ENCODE data around the gene SLC22A4. TPM values are rescaled to one million over a fixed set of nuclear protein-coding genes. Genes with fewer than 3 reads are reported as not detected.

The SLC22A4 gene
- polyA plus RNA-seq, 1 donor (not counting 4 experiments of a cell fraction or from before 2014, with no cell fraction given), result 1.4 TPM

DNA sequence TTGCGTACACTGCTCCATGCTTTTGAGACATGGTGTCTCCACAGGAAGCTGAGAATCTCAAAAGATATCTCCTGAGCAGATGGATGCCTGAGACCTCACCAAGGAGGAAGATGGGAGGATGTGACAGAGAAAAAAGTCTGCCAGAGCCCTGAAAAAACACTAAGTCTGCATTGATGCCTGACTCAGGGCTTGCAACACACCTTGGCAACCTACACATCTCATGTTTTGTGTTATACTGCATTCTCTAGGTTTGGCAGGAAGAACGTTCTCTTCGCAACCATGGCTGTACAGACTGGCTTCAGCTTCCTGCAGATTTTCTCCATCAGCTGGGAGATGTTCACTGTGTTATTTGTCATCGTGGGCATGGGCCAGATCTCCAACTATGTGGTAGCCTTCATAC lies 19.2 kb downstream of the SLC22A4 start:
- H3K4me3 ChIP-seq (ENCODE audit: control insufficient read depth in 2 of 3, extremely low read depth in 1 of 3, insufficient read depth in 2 of 3, low read depth in 1 of 3, low read length in 3 of 3), result no peak overlapping the region
- TF ChIP-seq, protein P1, sequence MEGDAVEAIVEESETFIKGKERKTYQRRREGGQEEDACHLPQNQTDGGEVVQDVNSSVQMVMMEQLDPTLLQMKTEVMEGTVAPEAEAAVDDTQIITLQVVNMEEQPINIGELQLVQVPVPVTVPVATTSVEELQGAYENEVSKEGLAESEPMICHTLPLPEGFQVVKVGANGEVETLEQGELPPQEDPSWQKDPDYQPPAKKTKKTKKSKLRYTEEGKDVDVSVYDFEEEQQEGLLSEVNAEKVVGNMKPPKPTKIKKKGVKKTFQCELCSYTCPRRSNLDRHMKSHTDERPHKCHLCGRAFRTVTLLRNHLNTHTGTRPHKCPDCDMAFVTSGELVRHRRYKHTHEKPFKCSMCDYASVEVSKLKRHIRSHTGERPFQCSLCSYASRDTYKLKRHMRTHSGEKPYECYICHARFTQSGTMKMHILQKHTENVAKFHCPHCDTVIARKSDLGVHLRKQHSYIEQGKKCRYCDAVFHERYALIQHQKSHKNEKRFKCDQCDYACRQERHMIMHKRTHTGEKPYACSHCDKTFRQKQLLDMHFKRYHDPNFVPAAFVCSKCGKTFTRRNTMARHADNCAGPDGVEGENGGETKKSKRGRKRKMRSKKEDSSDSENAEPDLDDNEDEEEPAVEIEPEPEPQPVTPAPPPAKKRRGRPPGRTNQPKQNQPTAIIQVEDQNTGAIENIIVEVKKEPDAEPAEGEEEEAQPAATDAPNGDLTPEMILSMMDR (optimal IDR thresholded peaks at IDR 0.05 in 1 of 3, IDR thresholded peaks at IDR 0.05 in 1 of 3, conservative IDR thresholded peaks at IDR 0.05 in 1 of 3; ENCODE audit: extremely low read depth in 1 of 3, insufficient read depth in 2 of 3, low read length in 3 of 3), result no peak
- TF ChIP-seq EZH2 (IDR thresholded peaks at IDR 0.05; ENCODE audit: low read length), result no peak
- H3K4me1 ChIP-seq (ENCODE audit: control insufficient read depth, extremely low read depth, insufficient read depth, low read length), result no peaks in the 10 kb centered on the region
- H3K9me3 ChIP-seq (ENCODE audit: control insufficient read depth, low read depth, low read length), result no peaks in the 10 kb centered on the region
- H4K20me1 ChIP-seq (ENCODE audit: control insufficient read depth, extremely low read depth, insufficient read depth, low read length), result no peaks in the 10 kb centered on the region
- no peaks in the 10 kb centered on the region for H3K27me3 ChIP-seq (ENCODE audit: control insufficient read depth, extremely low read depth, insufficient read depth, low read length)
- H3K79me2 ChIP-seq (ENCODE audit: control insufficient read depth, insufficient read depth, low read length), result no peaks in the 10 kb centered on the region
- no peak overlapping the region for H2AFZ ChIP-seq (ENCODE audit: control insufficient read depth, low read length)
- peaks cover 4 to 9% of the 10 kb centered on the region in 2 experiments for H3K36me3 ChIP-seq (ENCODE audit: control insufficient read depth in 2 of 2, extremely low read depth in 1 of 2, insufficient read depth in 2 of 2, low read length in 2 of 2)
- H3K4me2 ChIP-seq (ENCODE audit: control insufficient read depth, extremely low read depth, insufficient read depth, low read depth, low read length), result no peak overlapping the region
- no peaks in the 10 kb centered on the region for H3K9me1 ChIP-seq (ENCODE audit: control insufficient read depth, extremely low read depth, insufficient read depth, low read length)
- dilution Hi-C loops (cut with MboI; ENCODE audit: extremely low pct_ligation_motif_present, low sequenced_read_pairs), result no loop called here
- DNase-seq (ENCODE audit: low read depth, low spot score) (no peak), FAIRE-seq (no peak)
- no peak overlapping the region for H3K27ac ChIP-seq (ENCODE audit: control insufficient read depth, insufficient read depth, low read length)
- H3K9ac ChIP-seq (ENCODE audit: control insufficient read depth, extremely low read depth, insufficient read depth, low read length), result no peak overlapping the region

DNA sequence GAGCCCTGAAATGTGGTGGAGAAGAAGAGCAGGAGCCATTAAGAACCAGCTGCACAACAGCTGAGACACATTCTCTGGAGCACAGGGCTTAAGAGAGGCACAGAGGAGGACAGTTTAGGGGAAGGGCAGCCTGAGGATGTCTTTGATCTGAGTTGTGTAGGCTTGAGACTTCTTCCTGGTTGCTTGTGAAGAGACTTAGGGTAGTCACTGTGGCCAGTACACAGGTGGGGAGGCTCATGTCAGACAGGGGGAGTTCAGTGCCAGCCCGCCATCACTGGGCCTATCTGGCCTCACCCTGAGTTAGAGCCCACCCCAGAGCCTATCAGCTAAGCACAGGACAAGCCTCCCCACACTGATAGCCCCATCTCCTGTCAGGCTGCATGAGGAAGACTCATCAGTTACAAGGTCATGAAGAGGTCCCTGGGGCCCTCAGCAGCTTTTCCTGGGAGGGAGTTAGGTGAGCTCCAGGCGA lies 19.8 kb downstream of the SLC22A4 start:
- Histone ChIP-seq H3K9me3 (ENCODE audit: control insufficient read depth, low read depth, low read length) (no peaks in the 10 kb centered on the region), H2AFZ (ENCODE audit: control insufficient read depth, low read length) (no peak overlapping the region), H3K27ac (ENCODE audit: control insufficient read depth, insufficient read depth, low read length) (no peak overlapping the region), H3K4me3 (ENCODE audit: control insufficient read depth in 2 of 3, extremely low read depth in 1 of 3, insufficient read depth in 2 of 3, low read depth in 1 of 3, low read length in 3 of 3) (no peak overlapping the region), H3K79me2 (ENCODE audit: control insufficient read depth, insufficient read depth, low read length) (no peaks in the 10 kb centered on the region), H3K4me1 (ENCODE audit: control insufficient read depth, extremely low read depth, insufficient read depth, low read length) (peaks cover 6% of the 10 kb centered on the region), H3K9me1 (ENCODE audit: control insufficient read depth, extremely low read depth, insufficient read depth, low read length) (no peaks in the 10 kb centered on the region), H4K20me1 (ENCODE audit: control insufficient read depth, extremely low read depth, insufficient read depth, low read length) (no peaks in the 10 kb centered on the region), H3K36me3 (ENCODE audit: control insufficient read depth in 2 of 2, extremely low read depth in 1 of 2, insufficient read depth in 2 of 2, low read length in 2 of 2) (peaks cover 4 to 10% of the 10 kb centered on the region in 2 experiments), H3K4me2 (ENCODE audit: control insufficient read depth, extremely low read depth, insufficient read depth, low read depth, low read length) (no peak overlapping the region), H3K9ac (ENCODE audit: control insufficient read depth, extremely low read depth, insufficient read depth, low read length) (no peak overlapping the region), H3K27me3 (ENCODE audit: control insufficient read depth, extremely low read depth, insufficient read depth, low read length) (no peaks in the 10 kb centered on the region)
- DNase-seq (ENCODE audit: low read depth, low spot score) (no peak), FAIRE-seq (no peak)
- TF ChIP-seq, protein P1 (optimal IDR thresholded peaks at IDR 0.05 in 1 of 3, IDR thresholded peaks at IDR 0.05 in 1 of 3, conservative IDR thresholded peaks at IDR 0.05 in 1 of 3; ENCODE audit: extremely low read depth in 1 of 3, insufficient read depth in 2 of 3, low read length in 3 of 3), result no peak
- no peak for TF ChIP-seq EZH2 (IDR thresholded peaks at IDR 0.05; ENCODE audit: low read length)
- dilution Hi-C loops (cut with MboI; ENCODE audit: extremely low pct_ligation_motif_present, low sequenced_read_pairs), result no loop called here
